GM18868 (cell line): ENCODE results near the gene RHOT1.

Experiments
- ATAC-seq: cut with Tn5 transposase; IDR thresholded peaks from one replicate; pipeline ENCODE4 v1.9.1; 2021; ENCODE audit warnings: mild to moderate bottlenecking, moderate library complexity; ENCODE audit not compliant: unreplicated experiment

Gene RHOT1

DNA sequence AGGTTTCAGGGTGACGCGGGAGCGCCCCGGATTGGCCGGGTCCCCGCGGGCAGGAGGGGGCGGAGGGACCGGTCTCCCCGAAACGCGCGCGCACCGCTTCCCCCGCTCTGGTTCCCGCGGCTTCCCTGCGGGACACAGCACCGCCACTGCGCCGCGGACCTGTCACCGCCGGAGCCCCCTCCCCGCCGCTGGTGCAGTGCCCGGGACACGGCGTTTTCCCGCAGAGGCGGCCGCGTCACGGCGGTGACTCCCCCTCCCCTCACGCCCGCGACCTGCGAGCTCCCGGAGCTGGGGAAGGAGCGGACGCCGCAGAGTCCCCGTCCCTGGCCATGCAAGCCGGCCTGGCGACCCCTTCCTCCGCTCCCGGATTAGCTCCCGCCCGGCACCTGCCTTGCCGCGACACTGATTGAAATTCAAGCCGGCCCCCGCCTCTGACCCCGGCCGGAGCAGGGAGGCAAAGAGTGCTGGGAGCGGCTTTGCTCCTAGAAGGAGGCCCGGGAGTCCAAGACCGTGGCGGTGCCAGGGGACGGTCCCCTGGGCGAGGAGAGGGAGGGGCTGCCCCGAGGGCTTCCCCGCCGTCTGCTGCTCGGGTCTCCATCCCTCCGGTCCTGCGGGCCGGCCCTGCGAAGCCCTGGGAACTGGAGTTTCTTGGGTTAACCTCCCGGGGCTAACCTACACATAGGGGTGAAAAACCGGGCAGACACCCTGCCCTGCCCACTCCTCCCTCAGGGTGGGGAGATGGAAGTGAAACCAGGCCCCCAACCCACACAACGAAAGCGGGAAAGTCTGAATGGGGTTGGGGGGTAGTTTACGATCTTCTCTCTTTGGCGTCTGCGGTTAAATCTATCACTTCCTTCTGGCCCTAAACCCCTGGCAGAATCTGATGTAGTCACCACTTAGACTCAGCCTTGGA is 124.3 kb downstream of the RHOT1 start:
- ATAC-seq, result no peak

DNA sequence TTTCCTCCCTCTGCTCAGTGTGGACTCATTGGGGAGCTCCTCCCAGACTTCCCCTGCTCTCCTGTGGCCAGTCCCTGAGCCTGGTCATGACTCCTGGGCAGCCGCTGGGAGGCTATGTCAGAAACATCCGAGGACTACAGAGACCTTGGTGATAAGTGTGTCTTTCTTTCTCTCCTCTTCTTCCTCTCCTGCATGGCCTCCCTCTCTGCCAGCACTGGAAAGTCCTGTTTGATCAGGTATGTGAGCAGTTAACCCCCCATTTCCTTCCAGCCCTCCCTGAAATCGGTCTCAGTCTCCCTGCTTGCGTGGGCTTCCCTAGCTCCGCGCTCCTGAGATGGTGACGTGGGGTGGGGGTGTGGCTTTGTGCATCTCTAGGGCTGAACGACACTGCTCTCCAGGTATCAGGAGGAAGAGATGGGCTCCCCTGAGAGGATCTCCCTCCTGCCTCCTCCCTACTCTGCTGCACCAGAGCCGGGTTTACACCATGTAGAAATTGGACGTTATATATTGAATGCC is 125.4 kb downstream of the RHOT1 start:
- no peak for ATAC-seq

DNA sequence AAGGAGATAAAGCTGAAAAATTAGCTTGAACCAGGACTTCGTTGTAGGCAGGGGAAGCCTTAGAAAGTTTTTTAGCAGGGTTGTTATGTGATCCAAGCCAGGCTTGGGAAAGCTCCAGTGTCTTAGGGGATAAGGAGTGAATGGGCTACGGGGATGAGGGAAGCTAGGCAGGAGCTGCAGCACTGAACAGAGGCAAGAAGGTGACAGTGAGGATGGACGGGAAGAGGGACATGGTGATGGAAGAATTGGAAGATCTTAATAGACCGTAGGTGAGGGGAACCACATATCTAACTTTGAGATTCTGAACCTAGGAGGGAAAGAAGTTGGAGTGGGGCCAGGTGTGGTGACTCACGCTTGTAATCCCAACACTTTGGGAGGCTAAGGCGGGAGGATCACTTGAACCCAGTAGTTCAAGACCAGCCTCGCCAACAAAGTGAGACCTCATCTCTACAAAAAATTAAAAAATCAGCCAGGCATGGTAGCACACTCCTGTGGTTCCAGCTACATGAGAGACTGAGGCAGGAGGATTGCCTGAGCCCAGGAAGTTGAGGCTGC is 126.5 kb downstream of the RHOT1 start:
- ATAC-seq, result no peak

DNA sequence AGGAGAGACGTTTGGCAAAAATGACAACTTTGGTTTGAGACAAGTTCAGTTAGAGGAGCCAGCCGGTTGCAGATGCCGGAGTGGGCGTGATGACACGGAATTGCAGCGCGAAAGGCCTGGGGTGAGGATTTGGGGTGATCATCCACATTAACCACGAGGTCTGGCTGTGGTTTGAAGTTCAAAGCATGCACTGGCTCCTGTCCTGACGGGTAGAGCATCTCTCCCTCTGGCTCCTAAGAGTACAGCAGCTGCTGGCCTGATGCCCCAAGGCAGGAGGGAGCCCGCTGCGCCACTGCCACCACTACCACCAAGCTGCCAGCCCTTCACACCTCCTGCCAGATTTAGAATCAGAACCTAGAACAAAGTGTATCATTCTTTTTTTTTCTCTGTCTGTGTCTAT is 127.1 kb downstream of the RHOT1 start:
- ATAC-seq, result no peak

DNA sequence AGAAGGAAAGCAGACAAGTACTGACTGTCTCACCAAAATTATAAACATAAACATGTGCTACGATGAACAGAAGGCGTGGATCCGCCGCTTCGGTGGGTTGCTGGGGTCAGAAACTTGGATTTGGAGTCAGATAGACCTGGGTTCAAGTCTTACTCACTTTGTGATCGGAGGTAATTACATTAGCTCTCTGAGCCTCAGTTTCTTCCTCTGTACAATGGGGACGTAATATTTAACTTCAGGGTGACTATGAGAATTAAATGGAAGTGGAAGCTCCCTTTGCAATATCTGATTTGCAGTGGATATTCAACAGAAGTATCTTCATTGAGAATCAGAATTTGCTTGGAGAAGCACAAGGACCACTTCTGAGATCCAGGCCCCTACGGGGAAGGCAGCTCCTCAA is 129.5 kb downstream of the RHOT1 start:
- no peak for ATAC-seq

DNA sequence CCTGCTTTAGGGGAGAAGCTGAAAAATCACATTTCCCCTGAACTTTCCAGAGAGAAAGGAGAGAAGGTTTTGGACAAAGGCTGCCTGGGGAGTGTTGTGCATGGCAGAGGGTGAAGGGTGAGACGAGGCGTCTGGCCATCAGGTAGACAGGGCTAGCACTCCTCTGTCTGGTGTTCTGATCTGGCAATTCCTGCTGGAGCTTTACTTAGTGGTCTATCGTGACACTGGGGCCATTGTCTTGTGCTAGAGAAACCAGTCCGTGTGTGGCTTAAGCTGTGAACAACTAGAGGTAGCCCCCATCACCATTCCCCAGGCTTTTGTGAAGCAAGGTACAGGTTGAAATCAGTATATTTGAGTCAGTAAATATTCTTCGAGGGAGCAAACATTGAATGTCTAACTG is 131.8 kb downstream of the RHOT1 start:
- no peak for ATAC-seq

DNA sequence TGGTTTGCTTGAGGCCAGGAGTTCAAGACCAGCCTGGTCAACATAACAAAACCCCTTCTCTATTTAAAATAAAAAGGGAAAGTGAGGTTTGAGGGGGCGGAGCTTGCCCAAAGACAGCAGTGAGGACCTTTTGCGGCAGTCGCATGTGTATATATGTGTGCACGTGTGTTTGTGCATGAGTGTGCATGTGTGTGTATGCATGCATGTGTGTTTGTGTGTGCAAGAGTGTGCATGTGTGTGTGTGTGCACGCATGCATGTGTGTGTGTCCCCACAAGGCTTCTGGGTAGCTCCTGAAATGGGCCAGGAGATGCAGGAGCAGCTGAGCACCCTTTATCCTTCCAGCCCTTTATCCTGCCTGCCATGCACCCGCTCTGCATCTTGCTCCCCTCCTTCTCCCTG is 132.3 kb downstream of the RHOT1 start:
- ATAC-seq, result no peak
